GM06990 (cell line): Measurements from ENCODE around the gene CLPTM1.
"Not testable (repeated sequence)": the region's sequence is repeated elsewhere in the genome, so short reads cannot be mapped to it uniquely, and the experiment has no call there.

Source experiments
- DNase-seq: peaks from one replicate; pipeline ENCODE4 v3.0.0-alpha.2; 2011; ENCODE audit not compliant: insufficient read length; ENCODE audit errors: extremely low read depth
- H3K27me3 ChIP-seq: replicated peaks from 2 replicates; pipeline ENCODE4 v1.6.0; 2011; ENCODE audit warnings: low read length; ENCODE audit not compliant: control insufficient read depth, insufficient read depth
- H3K36me3 ChIP-seq: 2 replicates; pipeline ENCODE4 v1.5.1; 2011; ENCODE audit warnings: low read length; ENCODE audit not compliant: control insufficient read depth, insufficient read depth
- H3K4me3 ChIP-seq: replicated peaks from 2 replicates; pipeline ENCODE4 v1.5.1; 2011; ENCODE audit warnings: low read depth, mild to moderate bottlenecking, control low read depth, low read length
- CTCF ChIP-seq: IDR thresholded peaks from 2 replicates; pipeline ENCODE4 v1.5.1; 2011; ENCODE audit warnings: low read length, control low read depth, mild to moderate bottlenecking, inconsistent platforms; ENCODE audit not compliant: insufficient read depth, poor library complexity, severe bottlenecking

The CLPTM1 gene

DNA sequence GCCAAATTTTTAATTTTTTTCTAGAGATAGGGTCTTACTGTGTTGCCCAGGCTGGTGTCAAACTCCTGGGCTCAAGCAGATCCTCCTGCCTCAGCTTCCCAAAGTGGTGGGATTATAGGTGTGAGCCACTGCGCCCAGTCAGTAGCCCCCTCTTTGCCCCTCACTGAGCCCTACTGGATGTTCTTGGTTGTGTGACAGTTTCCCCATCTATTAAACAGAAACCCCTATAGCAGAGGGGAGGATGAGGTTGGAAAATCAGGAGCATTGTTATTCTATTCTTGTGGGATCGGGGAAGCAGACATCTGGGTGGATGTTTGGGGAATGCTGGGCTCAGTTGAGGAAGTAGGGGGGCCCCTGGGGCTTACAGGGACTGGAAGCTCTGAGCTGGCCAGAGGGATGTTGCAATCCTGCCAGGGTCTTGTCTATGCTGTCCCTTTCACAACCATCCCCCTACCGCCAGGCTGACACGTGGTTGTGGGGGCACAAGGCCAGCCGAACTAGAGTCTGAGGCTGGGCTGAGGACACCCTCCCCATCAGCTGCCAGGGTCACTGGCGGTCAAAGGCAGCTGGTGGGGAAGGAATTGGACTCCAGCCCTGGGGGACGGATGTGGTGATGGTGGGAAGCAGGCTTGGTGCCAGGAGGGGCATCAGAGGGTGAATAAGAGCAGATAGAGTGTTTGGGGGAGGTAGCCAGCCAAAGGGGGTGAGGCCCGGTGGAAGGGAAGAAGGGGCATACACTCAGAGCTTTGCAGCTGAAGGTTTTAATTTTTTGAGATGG, 29.9 kb upstream of the CLPTM1 start:
- DNase-seq: no peak
- H3K27me3 ChIP-seq: peaks cover 1% of the 10 kb centered on the region; the same call in 1 of the 2 replicates
- H3K36me3 ChIP-seq: no peaks in the 10 kb centered on the region
- no peak for TF ChIP-seq CTCF
- H3K4me3 ChIP-seq: no peak overlapping the region

- H3K4me3 ChIP-seq, DNase-seq, H3K36me3 ChIP-seq, H3K27me3 ChIP-seq: not testable (repeated sequence)
Measured at GRCh38 chr19:44926245-44927077, 28.7 kb upstream of the CLPTM1 start.

- TF ChIP-seq CTCF: no peak
- H3K27me3 ChIP-seq: peaks cover 1% of the 10 kb centered on the region; the same call in 1 of the 2 replicates
- no peak for DNase-seq
- no peaks in the 10 kb centered on the region for H3K36me3 ChIP-seq
- no peak overlapping the region for H3K4me3 ChIP-seq
Measured at GRCh38 chr19:44927746-44928145, 27.4 kb upstream of the CLPTM1 start.

DNA sequence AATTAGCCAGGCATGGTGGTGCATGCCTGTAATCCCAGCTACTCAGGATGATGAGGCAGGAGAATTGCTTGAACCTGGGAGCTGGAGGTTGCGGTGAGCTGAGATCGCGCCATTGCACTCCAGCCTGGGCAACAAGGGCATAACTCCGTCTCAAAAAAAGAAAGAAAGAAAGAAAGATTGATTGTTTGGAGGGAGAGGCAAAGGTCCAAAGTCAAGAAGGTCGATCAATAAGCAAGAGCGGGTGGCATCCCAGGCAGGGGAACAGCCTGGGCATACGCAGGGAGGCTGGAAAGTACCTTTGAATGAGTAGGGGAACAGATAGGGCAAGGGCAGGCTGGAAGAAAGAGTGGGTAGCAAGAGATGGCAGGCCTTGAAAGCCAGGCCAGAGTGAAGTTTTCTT, 25.1 kb upstream of the CLPTM1 start:
- no peaks in the 10 kb centered on the region for H3K36me3 ChIP-seq
- H3K4me3 ChIP-seq: no peak overlapping the region
- DNase-seq: no peak
- no peak for TF ChIP-seq CTCF
- H3K27me3 ChIP-seq: no peaks in the 10 kb centered on the region; the same call in 1 of the 2 replicates

- no peak for DNase-seq
- no peak for TF ChIP-seq CTCF
- H3K27me3 ChIP-seq: peaks cover 1% of the 10 kb centered on the region; the same call in 1 of the 2 replicates
- no peaks in the 10 kb centered on the region for H3K36me3 ChIP-seq
- H3K4me3 ChIP-seq: no peak overlapping the region
Measured at GRCh38 chr19:44931541-44931940, 23.6 kb upstream of the CLPTM1 start.

GRCh38 chr19:44939668-44940067, 15.5 kb upstream of the CLPTM1 start:
- H3K4me3 ChIP-seq: no peak overlapping the region
- DNase-seq: no peak
- no peak for TF ChIP-seq CTCF
- H3K27me3 ChIP-seq: peaks cover 1% of the 10 kb centered on the region; the same call in 1 of the 2 replicates
- no peaks in the 10 kb centered on the region for H3K36me3 ChIP-seq
